ENCODE data around the gene PICK1.

The PICK1 gene

DNA sequence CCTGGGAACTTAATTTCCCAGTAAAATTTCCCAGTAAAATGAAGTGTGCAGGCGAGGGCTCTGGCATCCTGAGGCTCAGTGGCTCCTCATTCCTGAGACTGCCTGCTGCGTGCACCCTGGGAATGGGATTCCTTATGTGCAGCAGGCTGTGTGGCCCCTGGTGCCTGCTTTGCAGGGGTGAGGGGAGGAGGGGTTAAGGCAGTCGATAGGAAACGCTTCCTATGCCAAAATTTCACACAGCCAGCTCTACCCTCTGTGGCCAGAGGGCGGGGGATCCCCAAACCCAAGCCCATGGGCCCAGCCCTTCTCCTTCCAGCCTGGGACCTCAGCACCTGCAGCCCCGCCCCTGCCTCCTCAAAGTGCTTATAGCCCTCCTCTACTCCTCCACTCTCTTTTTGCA, 65.4 kb downstream of the PICK1 start:
- TF ChIP-seq, protein P1, sequence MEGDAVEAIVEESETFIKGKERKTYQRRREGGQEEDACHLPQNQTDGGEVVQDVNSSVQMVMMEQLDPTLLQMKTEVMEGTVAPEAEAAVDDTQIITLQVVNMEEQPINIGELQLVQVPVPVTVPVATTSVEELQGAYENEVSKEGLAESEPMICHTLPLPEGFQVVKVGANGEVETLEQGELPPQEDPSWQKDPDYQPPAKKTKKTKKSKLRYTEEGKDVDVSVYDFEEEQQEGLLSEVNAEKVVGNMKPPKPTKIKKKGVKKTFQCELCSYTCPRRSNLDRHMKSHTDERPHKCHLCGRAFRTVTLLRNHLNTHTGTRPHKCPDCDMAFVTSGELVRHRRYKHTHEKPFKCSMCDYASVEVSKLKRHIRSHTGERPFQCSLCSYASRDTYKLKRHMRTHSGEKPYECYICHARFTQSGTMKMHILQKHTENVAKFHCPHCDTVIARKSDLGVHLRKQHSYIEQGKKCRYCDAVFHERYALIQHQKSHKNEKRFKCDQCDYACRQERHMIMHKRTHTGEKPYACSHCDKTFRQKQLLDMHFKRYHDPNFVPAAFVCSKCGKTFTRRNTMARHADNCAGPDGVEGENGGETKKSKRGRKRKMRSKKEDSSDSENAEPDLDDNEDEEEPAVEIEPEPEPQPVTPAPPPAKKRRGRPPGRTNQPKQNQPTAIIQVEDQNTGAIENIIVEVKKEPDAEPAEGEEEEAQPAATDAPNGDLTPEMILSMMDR (IDR thresholded peaks at IDR 0.05; ENCODE audit: unreplicated experiment in 3 of 3) = no peak
- peaks cover 7% of the 10 kb centered on the region for H3K27me3 Mint-ChIP-seq (ENCODE audit: low read depth)

DNA sequence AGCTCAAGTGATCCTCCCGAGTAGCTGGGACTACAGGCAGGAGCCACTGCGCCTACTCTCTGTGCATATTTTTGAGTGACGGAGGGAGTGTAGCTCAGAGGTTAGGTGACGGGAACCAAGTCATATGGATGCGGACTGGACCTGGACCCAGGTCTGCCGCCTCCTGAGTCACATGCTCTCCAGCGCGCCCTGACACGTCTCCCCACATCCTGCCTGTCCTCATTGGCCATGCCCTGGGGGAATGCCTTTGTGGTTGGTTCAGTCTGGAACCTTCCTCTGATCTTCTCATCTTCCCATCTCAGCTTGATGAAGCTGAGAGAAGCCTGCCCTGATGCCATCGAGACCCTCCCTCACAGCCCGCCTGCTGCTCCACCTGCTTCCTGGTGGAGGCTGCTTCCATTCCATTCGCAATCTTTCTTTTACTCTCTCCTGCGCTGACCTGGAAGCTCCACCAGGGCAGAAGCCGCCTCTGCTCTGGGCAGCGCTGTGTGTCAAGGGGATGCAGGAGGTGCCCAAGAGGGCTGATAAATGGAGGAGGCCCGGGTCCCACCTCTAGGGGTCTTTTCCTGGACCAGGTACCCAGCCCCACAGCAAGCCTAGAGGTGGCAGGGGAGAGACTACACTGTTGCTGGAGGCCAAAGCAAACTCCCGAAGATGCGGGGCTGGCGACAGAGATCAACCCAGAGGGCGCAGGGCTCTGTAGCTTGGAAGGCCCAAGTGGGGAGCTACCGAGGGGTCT, 67.2 kb downstream of the PICK1 start:
- TF ChIP-seq, protein P1 (IDR thresholded peaks at IDR 0.05; ENCODE audit: unreplicated experiment in 3 of 3) = no peak
- Mint-ChIP-seq H3K4me1 (no peaks in the 10 kb centered on the region), H3K27ac (no peak overlapping the region), H3K4me3 (no peak overlapping the region), H3K36me3 (ENCODE audit: low read depth) (no peaks in the 10 kb centered on the region), H3K9me3 (no peaks in the 10 kb centered on the region), H3K27me3 (ENCODE audit: low read depth) (peaks cover 6% of the 10 kb centered on the region)

More for the DNA sequence above, 65.4 kb downstream of the PICK1 start:
- H3K27ac Mint-ChIP-seq = no peak overlapping the region
- H3K4me1 Mint-ChIP-seq = no peaks in the 10 kb centered on the region
- no peaks in the 10 kb centered on the region for H3K9me3 Mint-ChIP-seq
- no peaks in the 10 kb centered on the region for H3K36me3 Mint-ChIP-seq (ENCODE audit: low read depth)
- no peak overlapping the region for H3K4me3 Mint-ChIP-seq

DNA sequence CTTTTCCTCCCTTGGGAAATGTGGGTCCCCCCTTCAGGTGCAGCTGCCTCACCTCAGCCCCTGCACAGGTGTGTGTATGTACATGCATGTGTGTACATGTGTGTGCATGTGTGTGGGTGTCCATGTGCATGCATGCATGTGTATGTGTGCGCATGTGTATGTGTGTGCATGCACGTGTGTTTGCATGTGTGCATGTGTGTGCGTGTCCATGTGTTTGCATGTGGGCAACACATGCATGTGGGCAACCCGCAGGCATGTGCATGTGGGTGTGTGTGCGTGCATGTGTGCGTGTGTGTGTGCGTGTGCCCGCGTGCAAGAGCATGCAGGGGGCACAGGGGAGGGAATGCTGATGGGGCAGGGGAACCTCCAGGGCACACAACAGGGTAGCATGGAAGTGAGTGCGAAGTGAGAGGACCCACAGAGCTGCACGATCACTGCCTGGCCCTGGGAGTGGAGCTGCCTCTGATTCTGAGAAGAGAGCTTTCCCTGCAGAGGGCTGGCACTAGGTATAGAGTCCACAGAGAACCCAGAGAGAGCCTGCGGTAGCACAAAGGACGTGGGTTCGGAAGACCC, 67.9 kb downstream of the PICK1 start:
- H3K9me3 Mint-ChIP-seq = no peaks in the 10 kb centered on the region
- H3K27me3 Mint-ChIP-seq (ENCODE audit: low read depth) = peaks cover 3% of the 10 kb centered on the region
- TF ChIP-seq, protein P1 (IDR thresholded peaks at IDR 0.05; ENCODE audit: unreplicated experiment in 3 of 3) = no peak
- no peaks in the 10 kb centered on the region for H3K4me1 Mint-ChIP-seq
- H3K27ac Mint-ChIP-seq = no peak overlapping the region
- no peak overlapping the region for H3K4me3 Mint-ChIP-seq
- H3K36me3 Mint-ChIP-seq (ENCODE audit: low read depth) = no peaks in the 10 kb centered on the region
